ENCODE data around the gene MTMR3.
"Not testable (repeated sequence)": the region's sequence is repeated elsewhere in the genome, so short reads cannot be mapped to it uniquely, and the experiment has no call there.

Gene MTMR3

DNA sequence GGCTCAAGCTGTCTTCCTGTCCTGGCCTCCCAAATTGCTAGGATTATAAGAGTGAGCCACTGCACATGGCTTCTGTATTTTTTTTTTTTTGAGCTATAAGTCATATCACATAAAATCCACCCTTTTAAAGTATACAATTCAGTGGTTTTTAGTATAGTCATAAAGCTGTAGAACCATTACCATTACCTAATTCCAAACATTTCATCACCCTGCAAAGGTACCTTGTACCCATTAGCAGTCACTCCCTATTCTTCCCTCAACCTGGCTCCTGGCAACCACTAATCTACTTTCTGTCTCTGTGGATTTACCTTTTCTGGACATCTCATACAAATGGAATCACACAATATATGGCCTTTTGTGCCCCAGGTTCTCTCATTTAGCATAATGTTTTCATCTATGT is 84.5 kb downstream of the MTMR3 start:
- no peak for DNase-seq (ENCODE audit: low read depth in 2 of 2)

DNA sequence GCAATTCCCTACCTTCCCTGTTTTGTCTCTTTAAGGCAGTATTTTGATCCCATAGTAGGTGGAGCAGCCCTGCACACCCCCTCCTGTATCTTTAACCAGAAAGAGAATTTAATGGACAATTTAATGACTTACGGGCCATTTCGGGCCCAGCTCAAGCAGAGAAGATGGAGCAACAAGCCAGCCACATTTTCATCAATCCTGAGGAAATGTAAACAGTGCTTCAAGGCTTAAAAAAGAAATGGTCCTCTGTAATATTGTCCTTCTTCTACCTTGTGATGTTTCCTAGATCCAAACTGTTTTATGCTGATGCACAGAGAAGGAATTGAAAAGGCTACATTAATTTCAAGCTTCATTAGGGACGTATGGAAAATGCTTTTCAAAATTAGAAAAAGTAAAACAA is 88.6 kb downstream of the MTMR3 start:
- no peak for DNase-seq (ENCODE audit: low read depth in 2 of 2)

DNA sequence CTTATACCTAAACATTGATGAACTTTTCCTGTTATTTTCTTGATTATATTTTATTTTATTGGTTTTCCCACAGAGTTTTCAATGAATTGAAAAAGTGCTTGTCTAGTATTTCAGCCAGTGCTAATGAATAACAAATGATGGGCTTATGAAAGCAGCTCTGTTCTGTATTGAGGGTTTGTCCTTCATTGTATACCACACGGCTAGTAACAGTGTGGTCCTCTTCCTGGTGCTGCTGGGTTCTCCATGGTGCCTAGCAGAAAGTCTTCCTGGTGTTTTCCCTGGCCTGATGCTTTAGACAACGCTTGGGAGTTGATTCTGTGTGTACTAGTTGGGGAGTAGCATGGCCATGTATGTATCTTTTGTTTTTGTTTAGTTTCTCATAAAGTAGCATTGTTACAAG is 89.1 kb downstream of the MTMR3 start:
- no peak for DNase-seq (ENCODE audit: low read depth in 2 of 2)

- DNase-seq (ENCODE audit: low read depth in 2 of 2): no peak
These were observed 90.3 kb downstream of the MTMR3 start for GRCh38 chr22:29973269-29973668.

DNA sequence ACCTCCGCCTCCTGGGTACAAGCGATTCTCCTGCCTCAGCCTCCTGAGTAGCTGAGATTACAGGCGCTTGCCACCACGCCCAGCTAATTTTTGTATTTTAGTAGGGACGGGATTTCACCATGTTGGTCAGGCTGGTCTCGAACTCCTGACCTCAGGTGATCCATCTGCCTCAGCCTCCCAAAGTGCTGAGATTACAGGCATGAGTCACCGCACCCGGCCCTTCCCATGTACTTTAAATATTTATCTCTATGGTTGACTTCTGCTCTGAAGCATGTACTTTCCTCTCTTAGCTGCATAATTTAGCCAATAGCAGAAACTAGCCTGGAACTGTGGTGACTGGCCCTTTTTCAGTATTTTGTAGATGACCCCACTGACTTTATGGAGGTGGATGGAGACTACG is 90.7 kb downstream of the MTMR3 start:
- DNase-seq (ENCODE audit: low read depth in 2 of 2): not testable (repeated sequence)

GRCh38 chr22:29975494-29975893 is 92.5 kb downstream of the MTMR3 start:
- no peak for DNase-seq (ENCODE audit: low read depth in 2 of 2)

DNA sequence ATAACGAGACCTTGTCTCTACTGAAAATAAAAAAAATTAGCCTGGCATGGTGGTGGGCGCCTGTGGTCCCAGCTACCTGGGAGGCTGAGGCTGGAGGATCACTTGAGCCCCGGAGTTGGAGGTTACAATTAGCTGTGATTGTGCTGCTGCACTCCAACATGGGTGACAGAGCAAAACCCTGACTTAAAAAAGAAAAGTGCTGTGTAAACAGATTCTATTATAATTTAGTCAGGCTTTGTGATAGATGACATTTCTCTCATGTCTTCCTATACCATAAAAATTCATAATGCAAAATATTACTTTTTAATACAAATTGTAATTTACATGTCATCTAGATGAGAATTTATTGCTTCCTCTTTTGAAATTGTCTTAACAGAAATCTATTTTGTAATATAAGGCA is 94.1 kb downstream of the MTMR3 start:
- no peak for DNase-seq (ENCODE audit: low read depth in 2 of 2)

GRCh38 chr22:29979777-29980321 is 96.9 kb downstream of the MTMR3 start:
- no peak for DNase-seq (ENCODE audit: low read depth in 2 of 2)

- DNase-seq (ENCODE audit: low read depth in 2 of 2): no peak
These were observed 100.4 kb downstream of the MTMR3 start for GRCh38 chr22:29983296-29983917.

DNA sequence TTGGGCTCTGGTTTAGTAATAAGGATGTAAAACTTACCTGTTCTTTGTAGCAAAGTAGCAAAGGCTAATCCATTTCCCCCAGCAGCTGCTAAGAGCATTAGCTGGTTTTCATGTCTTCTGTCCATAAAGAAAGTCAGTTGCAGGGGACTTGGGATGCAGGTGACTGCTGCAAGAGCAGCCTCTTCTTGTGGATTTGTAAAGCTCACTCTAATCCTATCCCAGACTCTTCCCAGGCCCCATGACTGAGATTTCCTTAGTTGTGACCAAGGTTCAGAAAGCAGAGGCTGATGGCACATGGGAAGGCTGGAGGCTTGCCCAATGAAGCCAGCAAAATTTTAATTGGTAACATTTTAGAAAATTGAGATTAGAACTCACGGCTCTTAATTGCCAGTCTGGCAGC is 102.9 kb downstream of the MTMR3 start:
- DNase-seq (ENCODE audit: low read depth in 2 of 2): no peak

GRCh38 chr22:29987137-29987536 is 104.2 kb downstream of the MTMR3 start:
- no peak for DNase-seq (ENCODE audit: low read depth in 2 of 2)

GRCh38 chr22:29988719-29989118 is 105.7 kb downstream of the MTMR3 start:
- no peak for DNase-seq (ENCODE audit: low read depth in 2 of 2)

GRCh38 chr22:29989446-29989845 is 106.5 kb downstream of the MTMR3 start:
- DNase-seq (ENCODE audit: low read depth in 2 of 2): no peak

GRCh38 chr22:29992341-29993275 is 109.6 kb downstream of the MTMR3 start:
- DNase-seq (ENCODE audit: low read depth in 2 of 2): no peak

DNA sequence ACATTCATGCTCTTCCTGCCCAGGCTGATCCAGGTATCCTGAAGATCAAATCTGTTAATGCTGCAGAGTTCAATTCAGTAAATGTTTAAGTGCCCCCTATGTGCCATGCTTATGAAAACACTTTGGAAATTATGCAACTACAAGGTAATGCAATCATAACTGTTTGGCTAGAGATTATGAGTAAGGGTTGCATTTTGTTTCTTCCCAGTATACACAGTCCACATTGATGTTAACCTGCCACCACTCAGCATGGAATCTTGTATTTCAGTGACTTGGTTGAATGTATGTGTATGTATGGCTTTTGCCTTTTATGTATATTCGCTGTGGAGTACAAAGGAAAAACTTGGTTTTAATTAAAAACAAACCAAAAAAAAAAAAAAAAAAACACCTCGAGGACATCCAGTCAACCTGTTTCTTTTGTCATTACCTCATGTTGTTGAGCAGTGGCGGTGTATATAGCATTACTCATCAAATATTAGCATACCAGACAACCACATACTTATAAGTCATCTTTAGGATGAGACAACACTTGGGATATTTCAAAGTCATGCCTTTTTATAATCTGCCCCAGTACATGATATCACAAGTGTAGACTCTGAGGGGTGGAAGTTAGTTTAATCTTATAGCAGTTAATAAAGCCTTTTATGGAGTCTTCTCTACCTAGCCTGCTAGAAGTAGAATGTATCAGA is 111.2 kb downstream of the MTMR3 start:
- no peak for DNase-seq (ENCODE audit: low read depth in 2 of 2)

DNA sequence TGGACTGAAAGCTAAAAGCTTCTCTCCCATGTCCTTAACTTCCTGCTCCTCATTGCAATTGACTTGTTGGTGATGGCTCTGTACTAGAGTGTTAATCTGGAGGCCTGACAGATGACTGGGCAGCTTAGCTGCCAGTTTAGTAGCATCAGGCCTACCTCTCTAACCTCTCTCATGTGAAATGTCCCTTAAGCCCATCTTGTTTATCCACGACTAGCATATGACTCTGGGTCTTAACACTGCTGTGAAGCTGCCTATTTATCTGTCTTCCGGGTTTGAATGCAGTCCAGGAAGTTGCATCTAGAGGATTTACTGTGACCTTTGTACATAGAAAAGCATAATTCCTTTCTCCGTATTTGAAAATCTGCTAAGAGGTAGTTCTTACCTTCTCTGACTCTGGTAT is 112.0 kb downstream of the MTMR3 start:
- DNase-seq (ENCODE audit: low read depth in 2 of 2): no peak

- DNase-seq (ENCODE audit: low read depth in 2 of 2): no peak
These were observed 114.1 kb downstream of the MTMR3 start for GRCh38 chr22:29997107-29997506.

GRCh38 chr22:29997516-29997915 is 114.5 kb downstream of the MTMR3 start:
- DNase-seq (ENCODE audit: low read depth in 2 of 2): no peak

GRCh38 chr22:29998627-29999384 is 115.8 kb downstream of the MTMR3 start:
- no peak for DNase-seq (ENCODE audit: low read depth in 2 of 2)

- peak; percentile 3 to 8 for DNase-seq (ENCODE audit: low read depth in 2 of 2)
These were observed 117.6 kb downstream of the MTMR3 start for GRCh38 chr22:30000566-30000965.

- DNase-seq (ENCODE audit: low read depth in 2 of 2): no peak
These were observed 118.5 kb downstream of the MTMR3 start for GRCh38 chr22:30001459-30001858.
